ENCODE measurements around the gene HS6ST2.

HS6ST2 gene

GRCh38 chrX:132738951-132739350 is 219.5 kb downstream of the HS6ST2 start:
- H3K27me3 ChIP-seq (ENCODE audit: control insufficient read depth, low read length), result no peaks in the 10 kb centered on the region

GRCh38 chrX:132737743-132738142 is 220.7 kb downstream of the HS6ST2 start:
- Histone ChIP-seq H3K4me3 (ENCODE audit: low read length) (no peak overlapping the region), H3K27ac (ENCODE audit: low read depth, low read length) (no peak overlapping the region), H3K4me2 (ENCODE audit: low read length) (no peak overlapping the region), H3K27me3 (ENCODE audit: control insufficient read depth, low read length) (no peaks in the 10 kb centered on the region), H3K36me3 (ENCODE audit: control insufficient read depth, low read length) (no peaks in the 10 kb centered on the region), H4K20me1 (ENCODE audit: control insufficient read depth, insufficient read depth, low read depth, low read length) (no peaks in the 10 kb centered on the region), H3F3A (ENCODE audit: control insufficient read depth, insufficient read depth) (no peaks in the 10 kb centered on the region), H3K9me3 (ENCODE audit: control insufficient read depth, insufficient read depth, low read length) (no peaks in the 10 kb centered on the region), H3K4me1 (ENCODE audit: control insufficient read depth, low read length) (no peaks in the 10 kb centered on the region), H3K9me2 (replicated peaks; ENCODE audit: control insufficient read depth, low read length) (no peaks in the 10 kb centered on the region), H3K79me2 (ENCODE audit: control insufficient read depth, low read length) (no peaks in the 10 kb centered on the region)
- TF ChIP-seq EZH2phosphoT487 (IDR thresholded peaks at IDR 0.05; ENCODE audit: borderline replicate concordance, low read length), result no peak
- no peak for TF ChIP-seq CTCF (IDR thresholded peaks at IDR 0.05; ENCODE audit: low read depth, low read length, poor library complexity, severe bottlenecking)

More at GRCh38 chrX:132738951-132739350, 219.5 kb downstream of the HS6ST2 start:
- TF ChIP-seq EZH2phosphoT487 (IDR thresholded peaks at IDR 0.05; ENCODE audit: borderline replicate concordance, low read length), result no peak
- no peak for TF ChIP-seq CTCF (IDR thresholded peaks at IDR 0.05; ENCODE audit: low read depth, low read length, poor library complexity, severe bottlenecking)
- no peak overlapping the region for H3K4me3 ChIP-seq (ENCODE audit: low read length)
- H3K4me1 ChIP-seq (ENCODE audit: control insufficient read depth, low read length), result no peaks in the 10 kb centered on the region
- H3K9me2 ChIP-seq (replicated peaks; ENCODE audit: control insufficient read depth, low read length), result no peaks in the 10 kb centered on the region
- no peak overlapping the region for H3K4me2 ChIP-seq (ENCODE audit: low read length)
- H3K27ac ChIP-seq (ENCODE audit: low read depth, low read length), result no peak overlapping the region
- no peaks in the 10 kb centered on the region for H3K36me3 ChIP-seq (ENCODE audit: control insufficient read depth, low read length)
- no peaks in the 10 kb centered on the region for H3K9me3 ChIP-seq (ENCODE audit: control insufficient read depth, insufficient read depth, low read length)
- H3F3A ChIP-seq (ENCODE audit: control insufficient read depth, insufficient read depth), result no peaks in the 10 kb centered on the region
- H3K79me2 ChIP-seq (ENCODE audit: control insufficient read depth, low read length), result no peaks in the 10 kb centered on the region
- H4K20me1 ChIP-seq (ENCODE audit: control insufficient read depth, insufficient read depth, low read depth, low read length), result no peaks in the 10 kb centered on the region

GRCh38 chrX:132732236-132732635 is 226.2 kb downstream of the HS6ST2 start:
- H3K9me3 ChIP-seq (ENCODE audit: control insufficient read depth, insufficient read depth, low read length), result no peaks in the 10 kb centered on the region
- TF ChIP-seq CTCF (IDR thresholded peaks at IDR 0.05; ENCODE audit: low read depth, low read length, poor library complexity, severe bottlenecking) (no peak), EZH2phosphoT487 (IDR thresholded peaks at IDR 0.05; ENCODE audit: borderline replicate concordance, low read length) (no peak)
- no peaks in the 10 kb centered on the region for H4K20me1 ChIP-seq (ENCODE audit: control insufficient read depth, insufficient read depth, low read depth, low read length)
- H3K9me2 ChIP-seq (replicated peaks; ENCODE audit: control insufficient read depth, low read length), result no peaks in the 10 kb centered on the region
- H3K4me1 ChIP-seq (ENCODE audit: control insufficient read depth, low read length), result no peaks in the 10 kb centered on the region
- no peaks in the 10 kb centered on the region for H3K27me3 ChIP-seq (ENCODE audit: control insufficient read depth, low read length)
- no peaks in the 10 kb centered on the region for H3K36me3 ChIP-seq (ENCODE audit: control insufficient read depth, low read length)
- H3K79me2 ChIP-seq (ENCODE audit: control insufficient read depth, low read length), result no peaks in the 10 kb centered on the region
- H3K4me3 ChIP-seq (ENCODE audit: low read length), result no peak overlapping the region
- H3K27ac ChIP-seq (ENCODE audit: low read depth, low read length), result no peak overlapping the region
- H3K4me2 ChIP-seq (ENCODE audit: low read length), result no peak overlapping the region
- no peaks in the 10 kb centered on the region for H3F3A ChIP-seq (ENCODE audit: control insufficient read depth, insufficient read depth)

- Histone ChIP-seq H3K4me1 (ENCODE audit: control insufficient read depth, low read length) (no peaks in the 10 kb centered on the region), H3K36me3 (ENCODE audit: control insufficient read depth, low read length) (no peaks in the 10 kb centered on the region), H3K79me2 (ENCODE audit: control insufficient read depth, low read length) (no peaks in the 10 kb centered on the region), H3F3A (ENCODE audit: control insufficient read depth, insufficient read depth) (no peaks in the 10 kb centered on the region), H3K27ac (ENCODE audit: low read depth, low read length) (no peak overlapping the region), H3K4me3 (ENCODE audit: low read length) (no peak overlapping the region), H3K9me3 (ENCODE audit: control insufficient read depth, insufficient read depth, low read length) (no peaks in the 10 kb centered on the region), H3K9me2 (replicated peaks; ENCODE audit: control insufficient read depth, low read length) (no peaks in the 10 kb centered on the region), H3K4me2 (ENCODE audit: low read length) (no peak overlapping the region), H3K27me3 (ENCODE audit: control insufficient read depth, low read length) (no peaks in the 10 kb centered on the region), H4K20me1 (ENCODE audit: control insufficient read depth, insufficient read depth, low read depth, low read length) (no peaks in the 10 kb centered on the region)
- no peak for TF ChIP-seq EZH2phosphoT487 (IDR thresholded peaks at IDR 0.05; ENCODE audit: borderline replicate concordance, low read length)
- TF ChIP-seq CTCF (IDR thresholded peaks at IDR 0.05; ENCODE audit: low read depth, low read length, poor library complexity, severe bottlenecking), result no peak
These were observed 227.7 kb downstream of the HS6ST2 start for GRCh38 chrX:132730726-132731125.

Data from DOHH2 (cell line).